ENCODE data around the gene GGCX. TPM values are rescaled to one million over a fixed set of nuclear protein-coding genes. Genes with fewer than 3 reads are reported as not detected.

The GGCX gene
- total and polyA plus RNA-seq, 2 of the 13 experiments (the other 11 are each of a cell fraction or from before 2014, with no cell fraction given), result 72.5 to 103 TPM

DNA sequence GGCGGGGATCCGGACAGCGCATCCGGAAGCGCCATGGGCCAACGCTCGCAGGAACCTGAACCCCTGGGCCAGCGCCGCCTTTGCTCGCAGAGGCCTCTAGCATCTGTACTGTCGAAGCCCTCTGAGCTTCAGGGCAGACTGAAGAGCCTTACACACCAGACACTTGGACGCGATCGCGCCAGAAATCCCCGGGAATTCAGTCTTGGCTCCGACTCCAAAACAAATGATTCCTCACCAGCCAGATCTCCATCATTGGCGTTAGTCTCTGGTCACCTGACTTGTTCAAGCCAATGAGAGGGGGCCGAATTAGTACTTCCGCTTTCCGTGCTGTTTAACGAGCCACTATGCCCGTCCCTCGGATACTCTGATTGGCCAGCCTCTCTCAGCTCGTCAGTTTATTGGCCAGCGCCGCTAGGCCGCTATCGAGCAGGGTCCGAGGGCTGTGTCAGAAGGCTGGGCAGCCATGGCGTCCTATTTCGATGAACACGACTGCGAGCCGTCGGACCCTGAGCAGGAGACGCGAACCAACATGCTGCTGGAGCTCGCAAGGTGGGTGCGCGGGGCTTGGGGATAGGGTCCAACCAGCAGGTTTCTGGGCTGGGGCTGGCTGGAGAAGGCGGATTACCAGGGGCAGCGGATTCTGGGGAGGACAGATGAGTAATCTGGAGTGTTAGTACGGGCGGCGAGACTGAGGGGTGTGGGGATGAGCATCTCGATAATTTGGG lies 34.2 kb upstream of the GGCX start, which contains the start of gene RNF181 (continued):
- TF ChIP-seq, protein P1, sequence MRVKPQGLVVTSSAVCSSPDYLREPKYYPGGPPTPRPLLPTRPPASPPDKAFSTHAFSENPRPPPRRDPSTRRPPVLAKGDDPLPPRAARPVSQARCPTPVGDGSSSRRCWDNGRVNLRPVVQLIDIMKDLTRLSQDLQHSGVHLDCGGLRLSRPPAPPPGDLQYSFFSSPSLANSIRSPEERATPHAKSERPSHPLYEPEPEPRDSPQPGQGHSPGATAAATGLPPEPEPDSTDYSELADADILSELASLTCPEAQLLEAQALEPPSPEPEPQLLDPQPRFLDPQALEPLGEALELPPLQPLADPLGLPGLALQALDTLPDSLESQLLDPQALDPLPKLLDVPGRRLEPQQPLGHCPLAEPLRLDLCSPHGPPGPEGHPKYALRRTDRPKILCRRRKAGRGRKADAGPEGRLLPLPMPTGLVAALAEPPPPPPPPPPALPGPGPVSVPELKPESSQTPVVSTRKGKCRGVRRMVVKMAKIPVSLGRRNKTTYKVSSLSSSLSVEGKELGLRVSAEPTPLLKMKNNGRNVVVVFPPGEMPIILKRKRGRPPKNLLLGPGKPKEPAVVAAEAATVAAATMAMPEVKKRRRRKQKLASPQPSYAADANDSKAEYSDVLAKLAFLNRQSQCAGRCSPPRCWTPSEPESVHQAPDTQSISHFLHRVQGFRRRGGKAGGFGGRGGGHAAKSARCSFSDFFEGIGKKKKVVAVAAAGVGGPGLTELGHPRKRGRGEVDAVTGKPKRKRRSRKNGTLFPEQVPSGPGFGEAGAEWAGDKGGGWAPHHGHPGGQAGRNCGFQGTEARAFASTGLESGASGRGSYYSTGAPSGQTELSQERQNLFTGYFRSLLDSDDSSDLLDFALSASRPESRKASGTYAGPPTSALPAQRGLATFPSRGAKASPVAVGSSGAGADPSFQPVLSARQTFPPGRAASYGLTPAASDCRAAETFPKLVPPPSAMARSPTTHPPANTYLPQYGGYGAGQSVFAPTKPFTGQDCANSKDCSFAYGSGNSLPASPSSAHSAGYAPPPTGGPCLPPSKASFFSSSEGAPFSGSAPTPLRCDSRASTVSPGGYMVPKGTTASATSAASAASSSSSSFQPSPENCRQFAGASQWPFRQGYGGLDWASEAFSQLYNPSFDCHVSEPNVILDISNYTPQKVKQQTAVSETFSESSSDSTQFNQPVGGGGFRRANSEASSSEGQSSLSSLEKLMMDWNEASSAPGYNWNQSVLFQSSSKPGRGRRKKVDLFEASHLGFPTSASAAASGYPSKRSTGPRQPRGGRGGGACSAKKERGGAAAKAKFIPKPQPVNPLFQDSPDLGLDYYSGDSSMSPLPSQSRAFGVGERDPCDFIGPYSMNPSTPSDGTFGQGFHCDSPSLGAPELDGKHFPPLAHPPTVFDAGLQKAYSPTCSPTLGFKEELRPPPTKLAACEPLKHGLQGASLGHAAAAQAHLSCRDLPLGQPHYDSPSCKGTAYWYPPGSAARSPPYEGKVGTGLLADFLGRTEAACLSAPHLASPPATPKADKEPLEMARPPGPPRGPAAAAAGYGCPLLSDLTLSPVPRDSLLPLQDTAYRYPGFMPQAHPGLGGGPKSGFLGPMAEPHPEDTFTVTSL (CRISPR knock-in tag; IDR thresholded peaks at IDR 0.05; ENCODE audit: borderline replicate concordance), result peak; percentile 62; the same call in 1 of the 2 replicates
- TF ChIP-seq, protein P2, sequence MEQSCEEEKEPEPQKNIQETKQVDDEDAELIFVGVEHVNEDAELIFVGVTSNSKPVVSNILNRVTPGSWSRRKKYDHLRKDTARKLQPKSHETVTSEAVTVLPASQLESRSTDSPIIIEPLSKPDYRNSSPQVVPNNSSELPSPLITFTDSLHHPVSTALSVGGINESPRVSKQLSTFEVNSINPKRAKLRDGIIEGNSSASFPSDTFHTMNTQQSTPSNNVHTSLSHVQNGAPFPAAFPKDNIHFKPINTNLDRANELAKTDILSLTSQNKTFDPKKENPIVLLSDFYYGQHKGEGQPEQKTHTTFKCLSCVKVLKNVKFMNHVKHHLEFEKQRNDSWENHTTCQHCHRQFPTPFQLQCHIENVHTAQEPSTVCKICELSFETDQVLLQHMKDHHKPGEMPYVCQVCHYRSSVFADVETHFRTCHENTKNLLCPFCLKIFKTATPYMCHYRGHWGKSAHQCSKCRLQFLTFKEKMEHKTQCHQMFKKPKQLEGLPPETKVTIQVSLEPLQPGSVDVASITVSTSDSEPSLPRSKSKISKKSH (CRISPR knock-in tag; IDR thresholded peaks at IDR 0.05; ENCODE audit: borderline replicate concordance), result peak; percentile 78
- no peak for TF ChIP-seq CCAR2 (optimal IDR thresholded peaks at IDR 0.05; ENCODE audit: low read depth, low read length)
- TF ChIP-seq RARA (CRISPR knock-in tag; IDR thresholded peaks at IDR 0.05), result no peak
- TF ChIP-seq ZBTB4 (CRISPR knock-in tag; IDR thresholded peaks at IDR 0.05; ENCODE audit: borderline replicate concordance), result peak; percentile 58; the same call in 1 of the 2 replicates
- TF ChIP-seq, protein P3, sequence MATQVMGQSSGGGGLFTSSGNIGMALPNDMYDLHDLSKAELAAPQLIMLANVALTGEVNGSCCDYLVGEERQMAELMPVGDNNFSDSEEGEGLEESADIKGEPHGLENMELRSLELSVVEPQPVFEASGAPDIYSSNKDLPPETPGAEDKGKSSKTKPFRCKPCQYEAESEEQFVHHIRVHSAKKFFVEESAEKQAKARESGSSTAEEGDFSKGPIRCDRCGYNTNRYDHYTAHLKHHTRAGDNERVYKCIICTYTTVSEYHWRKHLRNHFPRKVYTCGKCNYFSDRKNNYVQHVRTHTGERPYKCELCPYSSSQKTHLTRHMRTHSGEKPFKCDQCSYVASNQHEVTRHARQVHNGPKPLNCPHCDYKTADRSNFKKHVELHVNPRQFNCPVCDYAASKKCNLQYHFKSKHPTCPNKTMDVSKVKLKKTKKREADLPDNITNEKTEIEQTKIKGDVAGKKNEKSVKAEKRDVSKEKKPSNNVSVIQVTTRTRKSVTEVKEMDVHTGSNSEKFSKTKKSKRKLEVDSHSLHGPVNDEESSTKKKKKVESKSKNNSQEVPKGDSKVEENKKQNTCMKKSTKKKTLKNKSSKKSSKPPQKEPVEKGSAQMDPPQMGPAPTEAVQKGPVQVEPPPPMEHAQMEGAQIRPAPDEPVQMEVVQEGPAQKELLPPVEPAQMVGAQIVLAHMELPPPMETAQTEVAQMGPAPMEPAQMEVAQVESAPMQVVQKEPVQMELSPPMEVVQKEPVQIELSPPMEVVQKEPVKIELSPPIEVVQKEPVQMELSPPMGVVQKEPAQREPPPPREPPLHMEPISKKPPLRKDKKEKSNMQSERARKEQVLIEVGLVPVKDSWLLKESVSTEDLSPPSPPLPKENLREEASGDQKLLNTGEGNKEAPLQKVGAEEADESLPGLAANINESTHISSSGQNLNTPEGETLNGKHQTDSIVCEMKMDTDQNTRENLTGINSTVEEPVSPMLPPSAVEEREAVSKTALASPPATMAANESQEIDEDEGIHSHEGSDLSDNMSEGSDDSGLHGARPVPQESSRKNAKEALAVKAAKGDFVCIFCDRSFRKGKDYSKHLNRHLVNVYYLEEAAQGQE (IDR thresholded peaks at IDR 0.05; ENCODE audit: borderline replicate concordance in 1 of 2, low read depth in 1 of 2, low read length in 2 of 2), result peak in 1 of 2 experiments; percentile 62; a peak in 1 of 4 replicates
- no peak for TF ChIP-seq ZNF256 (CRISPR knock-in tag; conservative IDR thresholded peaks at IDR 0.05)
- peak; percentile 26; the same call in 1 of the 2 replicates for TF ChIP-seq ZNF629 (CRISPR knock-in tag; conservative IDR thresholded peaks at IDR 0.05)
- peak; percentile 66; the same call in 1 of the 2 replicates for TF ChIP-seq NR0B2 (CRISPR knock-in tag; IDR thresholded peaks at IDR 0.05)
- TF ChIP-seq EZH2 (conservative IDR thresholded peaks at IDR 0.05; ENCODE audit: low read depth, low read length), result no peak
- no peak; the same call in 1 of the 2 replicates for TF ChIP-seq KLF9 (CRISPR knock-in tag; IDR thresholded peaks at IDR 0.05; ENCODE audit: low read depth)
- TF ChIP-seq ZIK1 (CRISPR knock-in tag; IDR thresholded peaks at IDR 0.05; ENCODE audit: borderline replicate concordance, low read depth), result no peak

Data from HepG2 (cell line).